ENCODE measurements around the gene GNPAT.

GNPAT gene

DNA sequence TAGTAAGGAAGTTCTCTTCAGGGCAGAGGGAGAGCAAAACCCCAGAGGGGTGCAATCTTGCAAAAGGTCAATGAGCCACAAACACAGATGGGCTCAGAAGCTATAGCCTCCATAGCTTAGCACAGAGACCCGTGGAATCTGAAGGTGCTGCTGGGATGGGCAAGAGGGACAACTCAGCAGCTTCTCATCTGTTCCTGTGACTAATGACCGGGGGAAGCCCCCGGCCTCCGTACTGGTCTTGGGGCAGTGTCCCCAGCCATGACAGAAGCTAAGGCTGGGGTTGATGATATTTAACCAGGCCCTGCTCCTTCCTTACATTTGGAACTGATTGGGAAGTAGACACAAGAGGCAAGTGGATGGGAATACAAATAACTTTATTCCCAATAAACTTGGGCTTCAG lies 77.6 kb downstream of the GNPAT start:
- no peak for DNase-seq

DNA sequence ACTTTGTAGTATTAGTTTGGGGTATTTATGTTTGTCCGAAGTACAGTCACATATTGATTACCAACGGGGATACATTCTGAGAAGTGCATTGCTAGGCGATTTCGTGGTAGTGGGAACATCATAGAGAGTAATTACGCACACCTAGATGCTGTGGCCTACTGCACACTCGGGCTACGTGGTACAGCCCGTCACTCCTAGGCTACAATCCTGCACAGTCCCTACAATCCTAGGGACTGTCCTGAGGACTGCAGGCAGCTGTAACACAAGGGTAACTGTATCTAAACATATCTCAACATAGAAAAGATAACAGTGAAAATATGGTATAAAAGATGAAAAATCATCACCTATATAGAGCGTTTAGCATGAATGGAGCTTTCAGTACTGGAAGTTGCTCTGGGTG lies 78.1 kb downstream of the GNPAT start:
- no peak for DNase-seq

DNA sequence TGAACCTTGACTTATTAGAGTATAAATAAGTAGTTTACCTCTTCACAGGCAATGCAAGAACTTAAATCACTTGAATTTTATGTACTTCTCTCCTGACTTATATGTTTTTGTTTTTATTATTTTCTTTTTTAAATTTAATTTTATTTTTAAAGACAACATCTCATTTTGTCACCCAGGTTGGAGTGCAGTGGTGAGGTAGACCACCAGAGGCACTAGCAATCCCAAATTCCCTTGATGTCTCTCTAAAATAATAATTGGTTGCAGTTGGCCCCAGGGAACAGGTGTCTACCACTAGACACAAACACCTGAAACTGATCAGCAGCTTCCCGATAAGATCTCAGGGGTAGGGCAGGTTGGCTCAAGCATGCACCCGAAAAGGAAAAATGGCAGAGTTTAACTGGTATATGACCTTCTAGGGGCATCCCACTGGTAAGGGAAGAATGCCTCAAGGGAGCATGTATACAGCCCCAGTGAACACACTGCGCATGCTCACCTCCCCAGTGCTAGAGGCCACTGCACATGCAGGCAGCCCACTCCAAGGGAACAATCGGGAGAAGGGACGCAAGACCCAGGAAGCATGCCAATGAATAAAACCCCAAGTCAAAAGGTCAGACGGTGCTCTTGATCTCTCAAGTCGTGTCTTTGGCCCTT lies 82.0 kb downstream of the GNPAT start:
- no peak for DNase-seq

DNA sequence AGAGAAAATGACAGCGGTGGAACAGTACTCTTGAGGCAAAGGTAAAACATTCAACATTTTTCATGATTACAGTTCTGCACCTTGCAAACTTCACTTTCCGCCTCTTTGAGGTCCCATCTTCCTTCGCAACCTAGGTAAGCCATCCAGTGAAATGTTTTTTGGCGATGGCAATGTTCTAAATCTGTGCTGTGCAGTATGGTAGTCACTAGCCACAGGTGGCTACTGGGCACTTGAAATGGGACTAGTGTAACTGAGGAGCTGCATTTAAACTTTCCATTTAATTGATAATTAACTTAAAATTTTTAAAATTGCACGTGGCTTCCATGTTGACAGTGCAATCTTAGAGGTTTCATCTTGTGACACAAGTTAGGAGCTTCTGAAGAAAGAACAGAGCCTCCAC lies 83.6 kb downstream of the GNPAT start:
- no peak for DNase-seq

DNA sequence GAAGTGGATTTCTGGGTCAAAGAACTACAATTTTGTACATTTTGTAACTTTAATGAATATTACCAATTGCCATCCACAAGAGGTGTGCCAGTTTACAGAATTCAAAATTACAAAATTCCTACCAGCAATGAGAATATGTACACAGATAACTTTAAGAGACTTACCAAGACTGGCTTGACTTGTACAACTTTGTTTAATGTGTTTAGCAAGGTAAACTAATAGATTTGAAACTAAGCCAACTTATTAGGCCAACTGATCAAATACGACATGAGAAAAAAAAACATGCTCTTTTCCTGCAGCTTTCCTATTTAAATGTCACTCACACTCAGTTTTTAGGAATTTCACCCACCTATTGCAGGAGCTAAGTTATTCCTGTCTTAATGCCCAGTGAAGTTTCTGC lies 85.2 kb downstream of the GNPAT start:
- DNase-seq, result no peak
